SK-N-SH (cell line): Measurements from ENCODE around the gene PIP4K2B. TPM values are rescaled to one million over a fixed set of nuclear protein-coding genes. Genes with fewer than 3 reads are reported as not detected.

Experiments used
- CTCF ChIA-PET: fragments of 300-600, 350-600 bp; formaldehyde crosslinking; extraction: SDS; loops from one replicate; lab custom pipeline; 2021; lab: Yijun Ruan, JAX
- POLR2A ChIA-PET: fragments of 350-600 bp; sonication (Branson Sonifier 250); formaldehyde crosslinking; extraction: SDS; loops from one replicate; lab custom pipeline; 2020; ENCODE audit warnings: antibody characterized with exemption, inconsistent platforms; lab: Yijun Ruan, JAX
- DNase-seq: peaks from one replicate; pipeline ENCODE4 v3.0.0; 2012
- H2AFZ ChIP-seq: fragments of 200-600 bp; sonication (generic); 2 replicates; pipeline ENCODE4 v1.8.1; 2016; ENCODE audit warnings: antibody characterized with exemption, mild to moderate bottlenecking, low read depth
- H3F3A ChIP-seq: fragments of 200-600 bp; sonication (generic); replicated peaks from 2 replicates; pipeline ENCODE3; 2016; ENCODE audit warnings: antibody characterized with exemption, mild to moderate bottlenecking; ENCODE audit not compliant: insufficient read depth
- H3K27ac ChIP-seq, 2 experiments: fragments of 200-500 bp in 1 of 2; fragments of 200-600 bp in 1 of 2; sonication (Bioruptor generic) in 1 of 2; sonication (generic), shearing (Covaris generic) in 1 of 2; 2 replicates each; pipeline versions ENCODE4 v1.5.1 to v1.6.1; 2014 to 2016; ENCODE audit warnings: low read depth in 2 of 2, inconsistent platforms in 1 of 2, low read length in 1 of 2, mild to moderate bottlenecking in 1 of 2, mixed read lengths in 1 of 2
- H3K27me3 ChIP-seq: fragments of 200-600 bp; sonication (generic), shearing (Covaris generic); 2 replicates; pipeline ENCODE4 v1.6.1; 2016; ENCODE audit warnings: mixed run types; ENCODE audit not compliant: insufficient read depth
- H3K36me3 ChIP-seq, 2 experiments: fragments of 200-500 bp in 1 of 2; fragments of 200-600 bp in 1 of 2; sonication (Bioruptor generic) in 1 of 2; sonication (generic) in 1 of 2; replicated peaks in 1 of 2; 2 replicates each; pipeline versions ENCODE3 to v1.5.1; 2014 to 2016; ENCODE audit warnings: low read length in 1 of 2, mild to moderate bottlenecking in 1 of 2; ENCODE audit not compliant: insufficient read depth in 2 of 2, control insufficient read depth in 1 of 2
- H3K4me1 ChIP-seq, 2 experiments: fragments of 200-500 bp in 1 of 2; fragments of 200-600 bp in 1 of 2; sonication (Bioruptor generic) in 1 of 2; sonication (generic), shearing (Covaris generic) in 1 of 2; 2 replicates each; pipeline versions ENCODE4 v1.5.1 to v1.6.1; 2014 to 2016; ENCODE audit warnings: low read depth in 1 of 2, low read length in 1 of 2, mixed run types in 1 of 2; ENCODE audit not compliant: insufficient read depth in 2 of 2, control insufficient read depth in 1 of 2
- H3K4me2 ChIP-seq: fragments of 200-600 bp; sonication (generic), shearing (Covaris generic); 2 replicates; pipeline ENCODE4 v1.6.1; 2017; ENCODE audit warnings: mixed run types
- H3K4me3 ChIP-seq, 2 experiments: fragments of 200-500 bp in 1 of 2; fragments of 200-600 bp in 1 of 2; sonication (Bioruptor generic) in 1 of 2; sonication (generic), shearing (Covaris generic) in 1 of 2; 2 replicates each; pipeline versions ENCODE4 v1.5.1 to v1.8.1; 2014 to 2016; ENCODE audit warnings: low read depth in 2 of 2, inconsistent platforms in 1 of 2, low read length in 1 of 2, mild to moderate bottlenecking in 1 of 2, mixed read lengths in 1 of 2, moderate library complexity in 1 of 2
- H3K79me2 ChIP-seq: fragments of 200-600 bp; sonication (generic); 2 replicates; pipeline ENCODE4 v1.8.1; 2017; ENCODE audit warnings: mild to moderate bottlenecking; ENCODE audit not compliant: insufficient read depth
- H3K9ac ChIP-seq: fragments of 200-600 bp; sonication (generic); 2 replicates; pipeline ENCODE4 v1.6.1; 2017; ENCODE audit warnings: mixed run types
- H3K9me2 ChIP-seq: fragments of 200-600 bp; sonication (generic); 2 replicates; pipeline ENCODE4 v1.6.1; 2017; ENCODE audit warnings: mixed run types
- H3K9me3 ChIP-seq: fragments of 200-600 bp; sonication (generic); 2 replicates; pipeline ENCODE4 v1.6.1; 2017; ENCODE audit warnings: mixed run types, mild to moderate bottlenecking, moderate library complexity
- H4K20me1 ChIP-seq: fragments of 200-600 bp; sonication (generic); 2 replicates; pipeline ENCODE4 v1.6.1; 2017; ENCODE audit warnings: mild to moderate bottlenecking, mixed run types; ENCODE audit not compliant: insufficient read depth
- CHD2 ChIP-seq: fragments of 150-350 bp; IDR thresholded peaks from 2 replicates; pipeline ENCODE4 v1.6.1; 2018; ENCODE audit warnings: low read length; ENCODE audit not compliant: partially characterized antibody
- EP300 ChIP-seq, 2 experiments: IDR thresholded peaks; 2 replicates each; pipeline versions ENCODE4 v1.4.0 to v1.6.1; 2012; ENCODE audit warnings: borderline replicate concordance in 1 of 2, low read depth in 1 of 2, low read length in 1 of 2
- FOXJ3 ChIP-seq: sonication (generic); formaldehyde crosslinking; IDR thresholded peaks from 2 replicates; pipeline ENCODE4 v1.5.1; 2020; ENCODE audit warnings: mild to moderate bottlenecking, missing genetic modification reagents
- GABPA ChIP-seq: IDR thresholded peaks from 2 replicates; pipeline ENCODE4 v1.4.0; 2012; ENCODE audit warnings: low read depth, mild to moderate bottlenecking
- JUND ChIP-seq: IDR thresholded peaks from 2 replicates; pipeline ENCODE4 v1.4.0; 2012
- NFIC ChIP-seq: IDR thresholded peaks from 2 replicates; pipeline ENCODE4 v1.4.0; 2012; ENCODE audit warnings: borderline replicate concordance
- POLR2AphosphoS5 ChIP-seq: IDR thresholded peaks from 2 replicates; pipeline ENCODE4 v1.6.1; 2012; ENCODE audit warnings: low read depth, low read length
- RFX5 ChIP-seq: IDR thresholded peaks from 2 replicates; pipeline ENCODE4 v1.6.1; 2012; ENCODE audit warnings: mild to moderate bottlenecking, improper control_type of control experiment, low read length
- RXRA ChIP-seq: IDR thresholded peaks from 2 replicates; pipeline ENCODE4 v1.4.0; 2012; ENCODE audit warnings: low read depth, mild to moderate bottlenecking, borderline replicate concordance
- TAF1 ChIP-seq: IDR thresholded peaks from 2 replicates; pipeline ENCODE4 v1.6.1; 2012; ENCODE audit warnings: low read depth, mild to moderate bottlenecking, low read length, moderate library complexity, borderline replicate concordance
- TEAD4 ChIP-seq: IDR thresholded peaks from 2 replicates; pipeline ENCODE4 v1.4.0; 2012; ENCODE audit warnings: mild to moderate bottlenecking, borderline replicate concordance; ENCODE audit not compliant: insufficient read depth
- YY1 ChIP-seq: IDR thresholded peaks from 2 replicates; pipeline ENCODE4 v1.4.0; 2012; ENCODE audit warnings: low read depth, mild to moderate bottlenecking
- WGBS: methylation state at CpG from one replicate; pipeline ENCODE4 v1.1.6; 2017; ENCODE audit warnings: low lambda C conversion rate; 5-methylcytosine and 5-hydroxymethylcytosine counted together
- polyA plus RNA-seq, 3 experiments: library from polyadenylated mRNA; depleted of rRNA; stranded (reverse); fragments of >200 nt; gene quantifications; 2 replicates each; pipeline ENCODE4 v1.2.3, GENCODE V29; 2012
- TF ChIP-seq, protein P1 (sequence below): IDR thresholded peaks from 2 replicates; pipeline ENCODE4; 2012
- TF ChIP-seq, protein P2 (sequence below): IDR thresholded peaks from 2 replicates; pipeline ENCODE4 v1.4.0; 2012; ENCODE audit warnings: low read depth

Gene PIP4K2B
- polyA plus RNA-seq, 1 of the 3 experiments (the other 2 are of a cell fraction), result 29.8 TPM

DNA sequence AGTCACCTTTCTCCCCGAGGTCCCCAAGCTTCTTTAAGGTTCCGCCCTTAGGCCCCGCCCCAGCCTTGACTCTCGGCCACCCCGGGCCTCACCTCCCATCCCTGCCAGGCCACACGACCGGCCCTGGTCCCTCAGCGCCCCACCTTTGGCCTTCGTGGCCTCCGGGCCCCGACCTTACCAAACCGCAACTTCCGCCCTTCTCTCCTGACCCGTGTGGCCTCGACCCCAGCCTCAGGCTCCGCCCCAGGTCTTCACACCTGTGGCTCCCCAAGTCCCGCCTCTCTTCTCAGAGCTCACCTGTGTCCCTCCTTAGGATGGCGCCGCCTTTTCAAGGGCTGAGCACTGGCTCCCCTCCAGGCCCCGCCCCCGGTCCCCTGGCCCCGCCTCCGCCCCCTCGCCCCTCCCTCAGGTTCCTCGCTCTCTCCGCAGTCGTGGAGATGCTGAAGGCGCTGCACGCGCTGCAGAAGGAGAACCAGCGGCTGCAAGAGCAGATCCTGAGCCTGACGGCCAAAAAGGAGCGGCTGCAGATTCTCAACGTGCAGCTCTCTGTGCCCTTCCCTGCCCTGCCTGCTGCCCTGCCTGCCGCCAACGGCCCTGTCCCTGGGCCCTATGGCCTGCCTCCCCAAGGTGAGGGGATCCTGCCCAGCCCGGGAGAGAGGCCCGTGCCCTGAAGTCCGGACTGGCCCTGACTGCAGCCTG, 79.3 kb downstream of the PIP4K2B start:
- no peaks in the 10 kb centered on the region for H4K20me1 ChIP-seq
- ChIA-PET POLR2A (interaction anchor here (1.7 kb wide), 1 partner anchor 10 kb away, joined by 3 read pairs; no protein-coding TSS in a partner anchor), CTCF (interaction anchor here (1.0 to 2.7 kb wide), 2 partner anchors 15 to 52 kb away, joined by 3 to 16 read pairs; no protein-coding TSS in a partner anchor)
- peaks cover 11% of the 10 kb centered on the region for H3F3A ChIP-seq
- H3K27ac ChIP-seq, result no peak overlapping the region; a peak in 1 of 4 replicates
- peaks cover 16 to 66% of the 10 kb centered on the region in 2 experiments for H3K36me3 ChIP-seq
- H3K9me2 ChIP-seq, result no peaks in the 10 kb centered on the region
- DNase-seq, result peak; percentile 74
- no peak overlapping the region for H3K4me3 ChIP-seq
- H3K79me2 ChIP-seq, result no peaks in the 10 kb centered on the region
- H3K4me2 ChIP-seq, result no peak overlapping the region
- H3K27me3 ChIP-seq, result no peaks in the 10 kb centered on the region
- H3K9me3 ChIP-seq, result no peaks in the 10 kb centered on the region
- 89% methylated on average over 35 of the region's 39 CpGs for whole genome bisulfite sequencing
- H3K4me1 ChIP-seq, result peaks cover 5 to 18% of the 10 kb centered on the region in 2 experiments; a peak in 1 of 4 replicates
- TF ChIP-seq NFIC (no peak), JUND (no peak), EP300 (IDR thresholded peaks at IDR 0.05; ENCODE audit: borderline replicate concordance in 1 of 2, low read depth in 1 of 2, low read length in 1 of 2) (no peak), CHD2 (no peak), RXRA (no peak), TEAD4 (no peak), RFX5 (no peak), YY1 (no peak), FOXJ3 (CRISPR knock-in tag) (no peak), POLR2AphosphoS5 (no peak)
- TF ChIP-seq, protein P1, sequence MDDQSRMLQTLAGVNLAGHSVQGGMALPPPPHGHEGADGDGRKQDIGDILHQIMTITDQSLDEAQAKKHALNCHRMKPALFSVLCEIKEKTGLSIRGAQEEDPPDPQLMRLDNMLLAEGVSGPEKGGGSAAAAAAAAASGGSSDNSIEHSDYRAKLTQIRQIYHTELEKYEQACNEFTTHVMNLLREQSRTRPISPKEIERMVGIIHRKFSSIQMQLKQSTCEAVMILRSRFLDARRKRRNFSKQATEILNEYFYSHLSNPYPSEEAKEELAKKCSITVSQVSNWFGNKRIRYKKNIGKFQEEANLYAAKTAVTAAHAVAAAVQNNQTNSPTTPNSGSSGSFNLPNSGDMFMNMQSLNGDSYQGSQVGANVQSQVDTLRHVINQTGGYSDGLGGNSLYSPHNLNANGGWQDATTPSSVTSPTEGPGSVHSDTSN, result no peak
- no peak overlapping the region for H3K9ac ChIP-seq
- H2AFZ ChIP-seq, result no peak overlapping the region

DNA sequence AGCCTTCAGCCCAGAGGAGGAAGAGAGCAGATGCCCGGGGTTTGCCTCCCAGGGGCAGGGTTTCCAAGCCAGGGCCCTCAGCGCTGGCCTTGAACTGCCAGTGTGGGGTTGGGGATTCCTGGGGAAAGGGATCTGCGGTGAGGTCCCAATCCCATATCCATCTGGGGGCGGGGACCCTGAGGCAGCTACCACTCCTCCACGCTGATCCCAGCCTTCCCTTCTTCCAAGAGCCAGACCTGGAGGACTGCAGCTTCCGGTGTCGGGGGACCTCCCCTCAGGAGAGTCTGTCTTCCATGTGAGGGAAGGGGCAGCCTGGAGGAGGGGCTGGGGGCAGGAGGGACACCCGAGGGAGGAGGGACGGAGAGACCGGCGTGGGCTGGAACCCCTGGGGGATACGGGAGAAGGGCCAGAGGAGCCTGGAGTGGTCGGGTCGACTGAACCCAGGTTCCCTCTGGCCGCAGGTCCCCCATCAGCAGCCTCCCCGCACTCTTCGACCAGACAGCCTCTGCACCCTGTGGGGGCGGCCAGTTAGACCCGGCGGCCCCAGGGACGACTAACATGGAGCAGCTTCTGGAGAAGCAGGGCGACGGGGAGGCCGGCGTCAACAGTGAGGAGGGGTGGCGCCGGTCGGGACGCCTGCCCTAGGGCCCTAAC, 79.9 kb downstream of the PIP4K2B start:
- H3K36me3 ChIP-seq, result peaks cover 19 to 71% of the 10 kb centered on the region in 2 experiments
- no peak overlapping the region for H3K9ac ChIP-seq
- 97% methylated on average over 19 of the region's 29 CpGs for WGBS
- no peaks in the 10 kb centered on the region for H3K9me3 ChIP-seq
- ChIA-PET CTCF (interaction anchor here (1.0 to 2.7 kb wide), 3 partner anchors 15 to 52 kb away, joined by 3 to 16 read pairs (median 3); no protein-coding TSS in a partner anchor), POLR2A (interaction anchor here (1.7 kb wide), 1 partner anchor 9 kb away, joined by 3 read pairs; no protein-coding TSS in a partner anchor)
- no peaks in the 10 kb centered on the region for H3K79me2 ChIP-seq
- H3F3A ChIP-seq, result peaks cover 11% of the 10 kb centered on the region
- H3K4me1 ChIP-seq, result peaks cover 4 to 13% of the 10 kb centered on the region in 2 experiments; a peak in 1 of 4 replicates
- H3K4me2 ChIP-seq, result no peak overlapping the region
- no peaks in the 10 kb centered on the region for H3K9me2 ChIP-seq
- H3K4me3 ChIP-seq, result no peak overlapping the region
- no peak overlapping the region for H2AFZ ChIP-seq
- no peaks in the 10 kb centered on the region for H4K20me1 ChIP-seq
- TF ChIP-seq, protein P2, sequence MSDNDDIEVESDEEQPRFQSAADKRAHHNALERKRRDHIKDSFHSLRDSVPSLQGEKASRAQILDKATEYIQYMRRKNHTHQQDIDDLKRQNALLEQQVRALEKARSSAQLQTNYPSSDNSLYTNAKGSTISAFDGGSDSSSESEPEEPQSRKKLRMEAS, result no peak
- TF ChIP-seq TAF1, result no peak
- no peak for TF ChIP-seq GABPA
- H3K27ac ChIP-seq, result no peak overlapping the region
- H3K27me3 ChIP-seq, result no peaks in the 10 kb centered on the region
- DNase-seq, result no peak
